GM19238 (cell line): ENCODE data around the gene GHRH.

Experiments used
- DNase-seq: peaks from one replicate; pipeline ENCODE4 v3.0.0; 2011; ENCODE audit warnings: low spot score; ENCODE audit not compliant: insufficient read length

The GHRH gene

GRCh38 chr20:37209193-37209592 lies 52.4 kb downstream of the GHRH start:
- no peak for DNase-seq

- DNase-seq, result no peak
Measured at GRCh38 chr20:37207171-37207570, 54.4 kb downstream of the GHRH start.

- DNase-seq, result no peak
Measured at GRCh38 chr20:37205794-37206193, 55.8 kb downstream of the GHRH start.

- DNase-seq, result no peak
Measured at GRCh38 chr20:37205130-37205529, 56.5 kb downstream of the GHRH start.

- no peak for DNase-seq
Measured at GRCh38 chr20:37204056-37204455, 57.6 kb downstream of the GHRH start.

GRCh38 chr20:37202267-37202943 lies 59.2 kb downstream of the GHRH start:
- no peak for DNase-seq

GRCh38 chr20:37201827-37202162 lies 59.8 kb downstream of the GHRH start:
- no peak for DNase-seq
